ENCODE data around the gene TFAP2C.
"Not testable (repeated sequence)": the region's sequence is repeated elsewhere in the genome, so short reads cannot be mapped to it uniquely, and the experiment has no call there.

Gene TFAP2C

GRCh38 chr20:56657879-56658278 is 28.8 kb downstream of the TFAP2C start:
- no peak for DNase-seq

- DNase-seq = not testable (repeated sequence)
Measured at GRCh38 chr20:56658341-56658947, 29.3 kb downstream of the TFAP2C start.

GRCh38 chr20:56663660-56664059 is 34.6 kb downstream of the TFAP2C start:
- DNase-seq = no peak

GRCh38 chr20:56664796-56665195 is 35.7 kb downstream of the TFAP2C start:
- DNase-seq = no peak

GRCh38 chr20:56665806-56666205 is 36.7 kb downstream of the TFAP2C start:
- no peak for DNase-seq

- no peak for DNase-seq
Measured at GRCh38 chr20:56673450-56673849, 44.3 kb downstream of the TFAP2C start.

- no peak for DNase-seq
Measured at GRCh38 chr20:56676001-56676400, 46.9 kb downstream of the TFAP2C start.

- no peak for DNase-seq
Measured at GRCh38 chr20:56676679-56677078, 47.6 kb downstream of the TFAP2C start.

GRCh38 chr20:56683077-56683865 is 54.2 kb downstream of the TFAP2C start:
- DNase-seq = no peak

GRCh38 chr20:56685879-56686278 is 56.8 kb downstream of the TFAP2C start:
- no peak for DNase-seq

GRCh38 chr20:56687061-56687460 is 58.0 kb downstream of the TFAP2C start:
- DNase-seq = no peak

- no peak for DNase-seq
Measured at GRCh38 chr20:56688106-56688505, 59.0 kb downstream of the TFAP2C start.
